ENCODE data around the gene MYADML2. TPM values are rescaled to one million over a fixed set of nuclear protein-coding genes. Genes with fewer than 3 reads are reported as not detected.

The MYADML2 gene
- total RNA-seq, 4 donors from 2014 or later: not detected

GRCh38 chr17:81906476-81907218 is 40.4 kb downstream of the MYADML2 start:
- TF ChIP-seq POLR2A (IDR thresholded peaks at IDR 0.05) (no peak), CTCF (IDR thresholded peaks at IDR 0.05) (peak in 1 of 6 experiments; percentile 14)
- peaks cover 0 to 68% (median 11%) of the 10 kb centered on the region in 3 donors for H3K36me3 ChIP-seq
- intact Hi-C loops (cut with DNase I): no loop called here
- H3K9me3 ChIP-seq: no peaks in the 10 kb centered on the region
- WGBS, 2 donors: 90% methylated on average over 5 of the region's 15 CpGs; no CpG with 5 or more reads in 1 of the 2 donors
- H3K27ac ChIP-seq: no peak overlapping the region
- H3K27me3 ChIP-seq: peaks cover 0 to 18% (median 0%) of the 10 kb centered on the region in 4 donors
- H3K4me1 ChIP-seq: peaks cover 17 to 40% (median 25%) of the 10 kb centered on the region in 3 donors
- H3K4me3 ChIP-seq: no peak overlapping the region
- DNase-seq: no peak

- Histone ChIP-seq H3K9me3 (no peaks in the 10 kb centered on the region), H3K36me3 (peaks cover 0 to 68% (median 11%) of the 10 kb centered on the region in 3 donors), H3K27me3 (peaks cover 0 to 20% (median 0%) of the 10 kb centered on the region in 4 donors), H3K27ac (no peak overlapping the region), H3K4me3 (no peak overlapping the region), H3K4me1 (peaks cover 18 to 40% (median 24%) of the 10 kb centered on the region in 3 donors)
- WGBS, 2 donors: 70% methylated on average over 2 of the region's 10 CpGs; no CpG with 5 or more reads in 1 of the 2 donors
- TF ChIP-seq POLR2A (IDR thresholded peaks at IDR 0.05) (no peak), CTCF (IDR thresholded peaks at IDR 0.05) (no peak)
- intact Hi-C loops (cut with DNase I): no loop called here
- DNase-seq: no peak
These were observed 41.0 kb downstream of the MYADML2 start for GRCh38 chr17:81905993-81906392.

GRCh38 chr17:81905424-81905875 is 41.6 kb downstream of the MYADML2 start:
- H3K27me3 ChIP-seq: peaks cover 0 to 20% (median 0%) of the 10 kb centered on the region in 4 donors
- peaks cover 0 to 70% (median 11%) of the 10 kb centered on the region in 3 donors for H3K36me3 ChIP-seq
- peaks cover 17 to 38% (median 19%) of the 10 kb centered on the region in 3 donors for H3K4me1 ChIP-seq
- TF ChIP-seq POLR2A (IDR thresholded peaks at IDR 0.05) (no peak), CTCF (IDR thresholded peaks at IDR 0.05) (no peak)
- H3K4me3 ChIP-seq: no peak overlapping the region
- no peaks in the 10 kb centered on the region for H3K9me3 ChIP-seq
- no peak for DNase-seq
- H3K27ac ChIP-seq: no peak overlapping the region
- intact Hi-C loops (cut with DNase I): no loop called here
- 88 to 92% methylated on average over 4 to 15 of the region's 16 CpGs for WGBS, 2 donors

- WGBS, 2 donors: 80 to 88% methylated on average over 1 to 6 of the region's 28 CpGs
These were observed 42.2 kb downstream of the MYADML2 start for GRCh38 chr17:81904600-81905423.

More at GRCh38 chr17:81904600-81905423, 42.2 kb downstream of the MYADML2 start:
- no peak overlapping the region for H3K4me3 ChIP-seq
- no peak for TF ChIP-seq POLR2A (IDR thresholded peaks at IDR 0.05)
- TF ChIP-seq CTCF (IDR thresholded peaks at IDR 0.05): no peak
- H3K9me3 ChIP-seq: no peaks in the 10 kb centered on the region
- peaks cover 3 to 77% (median 11%) of the 10 kb centered on the region in 3 donors for H3K36me3 ChIP-seq
- DNase-seq: no peak
- no peak overlapping the region for H3K27ac ChIP-seq
- H3K4me1 ChIP-seq: peaks cover 11 to 38% (median 13%) of the 10 kb centered on the region in 3 donors
- intact Hi-C loops (cut with DNase I): no loop called here
- peaks cover 0 to 20% (median 0%) of the 10 kb centered on the region in 4 donors for H3K27me3 ChIP-seq
